ENCODE measurements around the gene HOXB3.
"Not testable (repeated sequence)": the region's sequence is repeated elsewhere in the genome, so short reads cannot be mapped to it uniquely, and the experiment has no call there.

The HOXB3 gene

DNA sequence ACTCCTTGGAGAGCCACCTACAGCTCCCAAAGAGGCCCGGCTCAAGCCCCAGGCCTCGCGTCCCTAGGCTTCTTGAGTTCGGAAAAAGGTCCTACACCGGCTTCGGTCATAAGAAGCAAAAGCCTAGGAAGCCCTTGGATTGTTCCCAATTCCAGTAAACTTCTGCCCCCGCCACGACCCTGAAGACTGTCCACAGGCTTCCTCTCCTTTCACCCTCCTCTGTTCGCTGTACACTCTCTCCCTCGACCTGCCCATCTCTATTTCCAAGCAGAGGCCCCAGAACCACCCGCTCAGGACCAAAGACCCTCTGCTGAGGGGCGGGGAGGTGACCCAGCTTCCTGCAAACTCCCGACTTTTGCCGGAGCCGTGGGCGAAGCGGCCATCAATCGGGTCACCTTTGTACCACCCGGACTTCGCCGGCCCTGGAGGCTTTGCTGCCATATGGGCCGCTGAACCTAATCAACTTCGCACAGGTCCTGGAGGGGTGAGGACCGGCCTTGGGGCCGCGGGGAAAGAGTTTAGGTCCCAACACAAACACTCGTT, 47.9 kb downstream of the HOXB3 start:
- peak; percentile 42 for DNase-seq

DNA sequence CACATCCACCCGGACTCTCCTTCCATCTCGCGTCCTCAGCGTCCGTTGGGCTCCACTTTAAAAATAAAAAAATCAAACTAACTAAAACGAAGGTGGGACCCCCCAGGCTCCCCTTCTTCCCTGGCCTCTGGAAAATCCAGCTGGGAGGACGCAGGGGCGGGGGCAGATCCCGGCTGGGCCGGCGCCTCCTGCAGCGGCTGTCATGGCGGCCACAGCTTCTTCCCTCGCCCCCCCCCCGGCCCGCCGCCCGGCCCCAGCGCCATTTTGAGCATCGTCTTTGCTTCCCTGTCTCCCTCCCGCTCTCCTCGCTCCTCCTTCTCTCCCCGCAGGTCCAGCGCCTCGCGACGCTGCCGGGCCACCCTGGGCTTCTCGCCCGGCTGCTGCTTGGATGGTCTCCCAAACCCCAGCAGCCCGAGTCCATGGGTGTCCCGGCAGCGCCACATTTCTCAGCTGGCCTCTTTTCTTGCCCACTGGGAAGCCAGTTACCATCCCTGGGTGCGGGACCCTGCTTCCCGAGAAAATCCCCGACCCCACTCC, 48.4 kb downstream of the HOXB3 start:
- DNase-seq: peak; percentile 59

DNA sequence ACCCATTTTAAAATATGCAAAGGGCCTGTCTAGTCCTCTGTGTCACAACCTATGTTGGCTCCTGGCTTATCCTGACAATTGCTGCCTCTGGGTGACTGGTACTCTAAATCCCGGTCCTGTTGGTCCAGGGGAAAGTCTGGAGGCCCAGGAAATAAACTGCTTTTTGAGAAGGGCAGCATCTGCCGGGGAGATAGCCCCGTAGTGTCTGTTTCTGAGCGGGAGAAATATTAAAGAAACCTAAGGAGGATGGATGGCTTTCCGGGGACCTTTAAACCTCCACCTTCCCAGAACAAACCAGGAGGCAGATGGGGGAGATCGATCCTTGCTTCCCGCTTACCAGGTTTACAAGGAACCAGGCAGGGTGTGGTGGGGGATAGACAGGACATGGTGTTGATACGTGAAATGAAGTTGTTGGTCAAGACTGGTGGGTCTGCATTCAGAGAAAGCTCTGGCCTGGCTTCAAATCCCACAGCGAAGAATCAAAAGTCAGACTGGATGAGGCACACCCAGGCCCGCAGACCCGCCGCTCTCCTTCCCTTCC, 48.9 kb downstream of the HOXB3 start:
- DNase-seq: no peak

- DNase-seq: no peak
These were observed 49.8 kb downstream of the HOXB3 start for GRCh38 chr17:48540213-48540612.

DNA sequence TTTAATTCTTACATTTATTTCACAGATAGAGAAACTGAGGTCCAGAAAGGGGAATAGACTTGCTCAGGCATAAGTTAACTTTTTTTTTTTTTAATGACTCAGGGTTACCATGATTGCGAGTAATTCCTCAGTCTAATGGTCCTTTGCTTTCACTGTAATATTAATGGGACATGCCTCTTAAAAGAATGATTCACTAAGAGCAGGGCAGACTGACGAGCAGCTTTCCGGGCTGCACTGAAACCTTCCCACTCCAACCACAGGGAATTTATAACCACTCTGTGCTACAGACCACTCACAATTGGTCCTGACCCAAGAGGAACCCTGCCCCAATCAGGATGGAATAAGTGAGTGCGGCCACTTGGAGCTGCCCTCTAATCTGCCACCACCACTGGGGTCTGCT, 50.9 kb downstream of the HOXB3 start:
- no peak for DNase-seq

- DNase-seq: no peak
These were observed 52.7 kb downstream of the HOXB3 start for GRCh38 chr17:48537316-48537715.

DNA sequence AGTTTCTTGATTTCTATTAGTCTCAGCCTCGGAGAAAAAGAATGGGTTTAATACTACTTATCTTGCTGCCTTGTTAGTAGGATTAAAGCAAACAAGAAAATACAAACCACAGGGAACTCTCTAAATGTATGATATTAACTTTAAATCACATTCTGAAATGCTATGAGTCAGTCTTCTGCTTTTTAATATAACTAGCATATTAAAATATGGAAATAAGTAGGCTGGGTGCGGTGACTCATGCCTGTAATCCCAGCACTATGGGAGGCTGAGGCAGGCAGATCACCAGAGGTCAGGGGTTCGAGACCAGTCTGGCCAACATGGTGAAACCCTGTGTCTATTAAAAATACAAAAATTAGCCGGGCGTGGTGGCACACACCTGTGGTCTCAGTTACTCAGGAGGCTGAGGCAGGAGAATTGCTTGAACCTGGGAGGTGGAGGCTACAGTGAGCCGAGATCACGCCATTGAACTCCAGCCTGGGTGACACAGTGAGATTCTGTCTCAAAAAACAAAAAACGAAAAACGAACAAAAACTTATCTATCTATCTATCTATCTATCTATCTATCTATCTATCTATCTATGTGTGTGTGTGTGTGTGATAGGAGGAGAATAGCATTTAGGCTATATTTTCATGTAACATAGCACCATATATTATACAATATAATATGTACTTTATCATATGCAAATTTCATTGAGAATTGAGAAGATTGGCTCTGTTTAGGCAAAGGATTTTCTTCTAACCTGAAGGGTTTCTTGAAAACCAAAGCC, 54.1 kb downstream of the HOXB3 start:
- DNase-seq: not testable (repeated sequence)

GRCh38 chr17:48532261-48532660, 57.8 kb downstream of the HOXB3 start:
- no peak for DNase-seq

GRCh38 chr17:48530887-48531272, 59.2 kb downstream of the HOXB3 start, which contains the start of gene HOXB1:
Gene HOXB1 (minus strand): TSS chr17:48531011. CDS start chr17:48530904, 107 bp downstream.
- no peak for DNase-seq

GRCh38 chr17:48530208-48530886, 59.7 kb downstream of the HOXB3 start:
- DNase-seq: no peak

- no peak for DNase-seq
These were observed 60.4 kb downstream of the HOXB3 start for GRCh38 chr17:48529683-48530009.

- DNase-seq: no peak
These were observed 60.9 kb downstream of the HOXB3 start for GRCh38 chr17:48528936-48529682.

DNA sequence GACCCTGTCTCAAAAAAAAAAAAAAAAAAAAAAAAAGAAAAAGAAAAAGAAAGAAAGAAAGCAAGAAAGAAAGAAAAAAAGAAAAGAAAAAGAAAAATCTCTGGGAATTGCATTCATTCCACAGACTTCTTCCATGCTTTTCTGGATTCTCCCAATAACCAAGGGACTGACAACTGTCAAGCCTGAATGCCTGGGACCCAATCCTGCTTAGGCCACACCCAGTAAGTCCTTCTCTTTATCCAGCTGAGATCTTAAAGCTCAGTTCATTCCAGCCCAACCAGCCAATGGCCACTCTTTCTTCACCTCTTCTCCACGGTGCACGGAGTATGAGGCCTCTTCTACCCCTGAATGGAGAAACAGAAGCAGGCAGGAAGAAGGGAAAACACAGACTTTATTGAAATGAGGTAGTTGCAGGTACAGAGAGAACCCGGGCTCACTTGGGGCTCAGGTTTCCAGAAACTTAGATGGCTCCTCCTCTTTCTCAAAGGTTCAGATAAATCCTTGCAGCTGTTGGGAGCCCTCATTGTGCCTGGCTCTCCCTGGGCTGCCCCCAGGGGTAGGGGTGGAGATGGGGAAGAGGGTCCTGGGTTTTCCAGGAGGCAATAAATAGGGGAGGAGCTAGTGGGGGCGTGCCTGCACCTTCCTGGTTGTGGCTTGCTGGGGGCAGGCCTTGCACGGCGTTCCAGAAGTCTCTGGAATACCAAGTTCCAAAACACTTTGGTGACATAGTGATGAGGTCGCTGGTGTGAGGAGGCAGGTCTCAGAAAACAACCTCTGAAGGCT, 61.7 kb downstream of the HOXB3 start:
- no peak for DNase-seq

DNA sequence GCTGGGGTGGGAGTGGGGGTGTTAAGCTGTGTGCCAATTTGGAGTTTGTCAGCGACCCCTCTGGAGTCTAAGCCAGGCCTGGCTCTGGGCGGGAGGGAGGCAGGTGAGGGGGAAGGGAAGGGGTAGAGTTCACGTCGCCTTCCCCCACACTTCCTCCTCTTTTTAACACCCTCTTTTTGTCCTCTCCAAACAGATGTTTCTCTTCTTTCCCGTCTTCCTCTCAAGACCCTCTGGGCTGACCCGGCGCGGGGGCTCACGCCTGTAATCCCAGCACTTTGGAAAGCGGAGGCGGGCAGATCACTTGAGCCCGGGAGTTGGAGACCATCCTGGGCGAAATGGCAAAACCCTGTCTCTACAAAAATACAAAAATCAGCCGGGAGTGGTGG, 62.5 kb downstream of the HOXB3 start:
- DNase-seq: no peak

DNA sequence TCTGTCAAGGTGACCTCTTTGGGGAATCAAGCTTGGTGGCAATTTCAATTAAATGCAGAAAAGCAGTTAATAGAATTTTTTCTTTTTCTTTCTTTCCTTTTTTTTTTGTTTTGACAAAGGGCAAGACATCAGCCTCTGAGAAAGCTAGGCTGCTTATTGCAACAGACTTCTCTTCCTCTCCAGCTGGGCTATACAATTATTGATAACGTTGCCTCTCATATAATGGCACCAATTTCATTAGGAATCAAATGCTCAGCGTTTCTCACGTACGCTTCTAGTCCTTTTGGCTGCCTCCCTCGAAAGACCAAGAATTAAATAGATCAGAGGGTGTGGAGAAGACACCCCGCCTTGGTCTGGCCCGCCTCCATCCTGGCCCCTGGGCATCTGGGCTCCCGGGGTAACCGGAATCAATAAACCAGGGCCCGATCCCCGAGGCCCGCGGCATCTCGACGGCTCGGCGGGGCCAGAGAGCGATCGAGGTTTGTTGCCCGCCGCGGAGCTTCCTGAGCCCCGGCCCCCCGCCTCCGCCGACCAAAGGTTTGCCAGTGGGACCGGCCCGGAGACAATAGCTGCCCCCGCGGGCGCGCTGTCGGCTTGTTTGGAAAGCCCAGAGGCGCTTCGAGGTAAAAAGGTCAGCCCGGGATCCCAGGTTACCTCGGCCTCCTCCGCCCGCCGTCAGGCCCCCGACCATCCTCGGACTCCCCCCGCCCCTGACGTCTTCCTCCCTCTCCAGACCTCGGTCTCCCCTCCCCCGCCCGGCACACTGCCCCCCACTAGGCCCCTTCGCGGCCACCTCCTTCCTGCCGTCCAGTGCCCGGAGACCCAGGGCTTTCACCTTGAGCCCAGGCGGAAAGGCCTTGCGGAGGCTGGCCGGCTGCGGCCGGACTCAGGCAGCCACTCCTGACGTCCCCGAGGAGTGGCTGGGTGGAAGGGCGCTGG, 63.2 kb downstream of the HOXB3 start:
- DNase-seq: no peak

DNA sequence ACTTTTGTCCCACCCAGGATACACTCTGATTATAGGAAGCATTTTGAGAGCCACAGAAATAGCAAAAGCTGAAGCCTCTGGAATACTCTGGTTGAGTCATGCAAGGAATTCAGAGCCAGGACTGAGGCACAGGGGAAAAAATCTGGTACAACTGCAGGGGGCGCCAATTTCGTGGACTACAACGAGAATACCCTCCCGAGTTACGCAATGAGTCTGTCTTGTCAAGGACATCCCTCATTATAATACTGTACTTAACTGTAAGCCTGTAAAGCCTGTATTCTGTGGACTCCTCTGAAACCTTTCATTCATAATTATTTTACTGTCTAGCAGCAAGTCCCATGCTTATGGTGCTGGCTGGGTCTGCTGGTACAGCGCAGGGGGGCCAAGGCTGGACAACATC, 67.0 kb downstream of the HOXB3 start:
- DNase-seq: no peak

DNA sequence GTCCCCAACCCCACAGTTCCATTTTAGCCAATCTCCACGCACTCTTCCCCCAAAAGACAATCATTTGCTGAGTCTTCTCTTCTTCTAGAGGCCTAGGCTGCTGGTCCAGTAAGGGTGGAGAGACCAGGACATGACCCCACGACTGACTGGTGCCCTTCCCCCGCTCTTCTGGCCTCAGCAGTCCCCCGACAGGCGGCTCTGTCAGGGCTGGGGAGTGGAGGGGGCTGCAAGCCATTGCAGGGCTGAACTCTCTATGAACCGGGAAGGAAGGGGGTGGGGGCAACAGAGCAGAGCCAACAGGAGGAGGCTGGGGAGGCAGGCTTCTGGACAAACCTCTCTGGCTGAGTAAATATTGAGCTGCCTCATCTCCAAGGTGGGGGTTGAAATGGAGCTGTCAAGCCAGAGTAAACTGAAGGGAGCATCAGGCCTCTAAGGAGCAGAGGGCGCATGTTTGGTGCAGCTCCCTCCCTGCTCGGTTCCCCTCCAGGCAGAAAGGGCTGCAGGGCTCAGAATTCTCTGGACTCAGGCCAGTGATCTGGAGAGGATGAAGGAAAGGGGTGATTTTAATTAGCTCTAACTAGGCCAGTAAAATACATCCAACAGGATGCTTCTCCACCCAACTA, 67.9 kb downstream of the HOXB3 start:
- no peak for DNase-seq

GRCh38 chr17:48520631-48521079, 69.4 kb downstream of the HOXB3 start:
- no peak for DNase-seq

GRCh38 chr17:48519427-48519826, 70.6 kb downstream of the HOXB3 start:
- no peak for DNase-seq

- no peak for DNase-seq
These were observed 72.6 kb downstream of the HOXB3 start for GRCh38 chr17:48517478-48517877.

Data from stimulated activated CD8-positive, alpha-beta memory T cell treated with anti-CD3 and anti-CD28 coated beads, Interleukin-4, amount 100 ng/mL, for 48 hours (primary cell).